ENCODE data around the gene FEM1C.

DNA sequence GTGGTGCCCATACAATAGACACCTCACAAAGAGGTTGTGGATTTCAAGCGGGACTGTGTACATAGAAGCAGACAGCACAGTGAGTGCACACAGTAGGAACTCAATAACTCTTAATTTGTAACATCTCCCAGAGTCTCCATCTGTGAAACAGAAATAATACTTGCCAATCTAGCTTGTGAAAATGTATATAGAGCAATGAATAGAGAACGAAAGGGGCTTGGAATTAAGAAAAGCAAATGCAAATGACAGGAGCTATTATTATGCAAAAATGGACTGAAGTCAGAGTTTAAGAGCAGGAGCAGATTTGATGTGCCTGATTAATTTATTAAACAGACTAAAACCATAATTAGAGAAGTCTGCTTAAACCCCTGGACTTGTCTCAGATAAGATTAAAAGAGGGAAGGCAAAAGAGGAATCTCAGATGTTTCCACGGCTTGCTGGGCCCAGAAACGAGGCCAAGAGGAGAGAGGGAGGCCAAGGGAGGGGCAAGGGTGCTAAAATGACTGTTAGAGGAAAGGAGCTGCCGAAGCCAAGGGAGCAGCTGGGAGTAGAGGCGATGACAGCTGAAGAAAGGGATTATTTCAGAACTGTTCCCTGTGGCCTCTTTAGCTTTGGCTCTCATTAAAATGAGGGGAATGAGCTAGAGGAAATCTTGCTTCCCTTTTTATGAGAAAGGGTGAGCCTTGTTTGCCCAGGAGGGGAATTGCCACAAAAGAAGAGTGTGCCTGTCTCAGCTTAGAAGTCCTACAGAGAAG lies 72.1 kb downstream of the FEM1C start:
- TF ChIP-seq, protein P1, sequence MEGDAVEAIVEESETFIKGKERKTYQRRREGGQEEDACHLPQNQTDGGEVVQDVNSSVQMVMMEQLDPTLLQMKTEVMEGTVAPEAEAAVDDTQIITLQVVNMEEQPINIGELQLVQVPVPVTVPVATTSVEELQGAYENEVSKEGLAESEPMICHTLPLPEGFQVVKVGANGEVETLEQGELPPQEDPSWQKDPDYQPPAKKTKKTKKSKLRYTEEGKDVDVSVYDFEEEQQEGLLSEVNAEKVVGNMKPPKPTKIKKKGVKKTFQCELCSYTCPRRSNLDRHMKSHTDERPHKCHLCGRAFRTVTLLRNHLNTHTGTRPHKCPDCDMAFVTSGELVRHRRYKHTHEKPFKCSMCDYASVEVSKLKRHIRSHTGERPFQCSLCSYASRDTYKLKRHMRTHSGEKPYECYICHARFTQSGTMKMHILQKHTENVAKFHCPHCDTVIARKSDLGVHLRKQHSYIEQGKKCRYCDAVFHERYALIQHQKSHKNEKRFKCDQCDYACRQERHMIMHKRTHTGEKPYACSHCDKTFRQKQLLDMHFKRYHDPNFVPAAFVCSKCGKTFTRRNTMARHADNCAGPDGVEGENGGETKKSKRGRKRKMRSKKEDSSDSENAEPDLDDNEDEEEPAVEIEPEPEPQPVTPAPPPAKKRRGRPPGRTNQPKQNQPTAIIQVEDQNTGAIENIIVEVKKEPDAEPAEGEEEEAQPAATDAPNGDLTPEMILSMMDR (IDR thresholded peaks at IDR 0.05), result no peak
- TF ChIP-seq POLR2A (IDR thresholded peaks at IDR 0.05), result no peak
